NCI-H2081 (cell line): ENCODE results near the gene SSMEM1.
"Not testable (repeated sequence)": the region's sequence is repeated elsewhere in the genome, so short reads cannot be mapped to it uniquely, and the experiment has no call there.

Experiments
- DNase-seq, 2 experiments: peaks; one replicate each; lab custom pipeline; 2025; lab: John Stamatoyannopoulos, UW

SSMEM1 gene

GRCh38 chr7:130213828-130214227 lies 6.2 kb downstream of the SSMEM1 start:
- no peak for DNase-seq

- DNase-seq: no peak
Measured at GRCh38 chr7:130216025-130216424, 8.4 kb downstream of the SSMEM1 start.

- no peak for DNase-seq
Measured at GRCh38 chr7:130216750-130217149, 9.1 kb downstream of the SSMEM1 start.

- DNase-seq: no peak
Measured at GRCh38 chr7:130218806-130219620, 11.4 kb downstream of the SSMEM1 start.

- DNase-seq: no peak
Measured at GRCh38 chr7:130219871-130220270, 12.2 kb downstream of the SSMEM1 start.

- no peak for DNase-seq
Measured at GRCh38 chr7:130221746-130222145, 14.1 kb downstream of the SSMEM1 start.

GRCh38 chr7:130223646-130224045 lies 16.0 kb downstream of the SSMEM1 start:
- DNase-seq: no peak

GRCh38 chr7:130224210-130224609 lies 16.6 kb downstream of the SSMEM1 start:
- no peak for DNase-seq

GRCh38 chr7:130224923-130225322 lies 17.3 kb downstream of the SSMEM1 start:
- DNase-seq: not testable (repeated sequence)

GRCh38 chr7:130226333-130226732 lies 18.7 kb downstream of the SSMEM1 start:
- DNase-seq: no peak

- no peak for DNase-seq
Measured at GRCh38 chr7:130227883-130228575, 20.4 kb downstream of the SSMEM1 start.

- DNase-seq: no peak
Measured at GRCh38 chr7:130228840-130229502, 21.3 kb downstream of the SSMEM1 start.

- DNase-seq: not testable (repeated sequence)
Measured at GRCh38 chr7:130229981-130230380, 22.3 kb downstream of the SSMEM1 start.

- no peak for DNase-seq
Measured at GRCh38 chr7:130231792-130232191, 24.1 kb downstream of the SSMEM1 start.

- no peak for DNase-seq
Measured at GRCh38 chr7:130232209-130232608, 24.5 kb downstream of the SSMEM1 start.

- DNase-seq: no peak
Measured at GRCh38 chr7:130234078-130234477, 26.4 kb downstream of the SSMEM1 start.

GRCh38 chr7:130236361-130236760 lies 28.7 kb downstream of the SSMEM1 start:
- not testable (repeated sequence) for DNase-seq

- DNase-seq: no peak
Measured at GRCh38 chr7:130240240-130240639, 32.6 kb downstream of the SSMEM1 start.

- DNase-seq: peak; percentile 79 to 83
Measured at GRCh38 chr7:130242198-130243014, 34.7 kb downstream of the SSMEM1 start.

GRCh38 chr7:130243486-130243885 lies 35.8 kb downstream of the SSMEM1 start:
- not testable (repeated sequence) for DNase-seq

- not testable (repeated sequence) for DNase-seq
Measured at GRCh38 chr7:130246491-130246890, 38.8 kb downstream of the SSMEM1 start.

- DNase-seq: not testable (repeated sequence)
Measured at GRCh38 chr7:130248842-130249241, 41.2 kb downstream of the SSMEM1 start.
